SU-DHL-6 (cell line): ENCODE measurements around the gene CCDC7.
"Not testable (repeated sequence)": the region's sequence is repeated elsewhere in the genome, so short reads cannot be mapped to it uniquely, and the experiment has no call there.

ENCODE experiments used
- H2AFZ ChIP-seq: fragments of 200-600 bp; sonication (generic); 2 replicates; pipeline ENCODE4 v1.6.1; 2014; ENCODE audit warnings: low read depth, mild to moderate bottlenecking, moderate library complexity, mixed read lengths, antibody characterized with exemption, low read length; ENCODE audit not compliant: severe bottlenecking
- H3F3A ChIP-seq: fragments of 200-600 bp; shearing (Covaris generic); 2 replicates; pipeline ENCODE4 v1.6.0; 2016; ENCODE audit warnings: antibody characterized with exemption, mild to moderate bottlenecking; ENCODE audit not compliant: insufficient read depth
- H3K27ac ChIP-seq: fragments of 200-600 bp; sonication (generic); 2 replicates; pipeline ENCODE4 v1.5.1; 2016; ENCODE audit warnings: low read depth, mild to moderate bottlenecking, low read length, moderate library complexity, mixed read lengths
- H3K27me3 ChIP-seq: fragments of 200-600 bp; sonication (generic), shearing (Covaris generic); 2 replicates; pipeline ENCODE4 v1.6.0; 2014; ENCODE audit warnings: mild to moderate bottlenecking, low read length
- H3K36me3 ChIP-seq: fragments of 200-600 bp; sonication (generic); 2 replicates; pipeline ENCODE4 v1.6.1; 2014; ENCODE audit warnings: mild to moderate bottlenecking, low read length, mixed read lengths
- H3K4me2 ChIP-seq: fragments of 300-600, 200-600 bp; shearing (Covaris generic), sonication (generic); 2 replicates; pipeline ENCODE4 v1.6.0; 2014; ENCODE audit warnings: low read length, low read depth, mild to moderate bottlenecking; ENCODE audit not compliant: poor library complexity, severe bottlenecking
- H3K4me3 ChIP-seq: fragments of 200-600 bp; sonication (generic); 2 replicates; pipeline ENCODE4 v1.5.1; 2014; ENCODE audit warnings: antibody characterized with exemption, low read length, mild to moderate bottlenecking, mixed read lengths; ENCODE audit not compliant: insufficient read depth, poor library complexity, severe bottlenecking
- H3K79me2 ChIP-seq: fragments of 200-600 bp; sonication (generic); 2 replicates; pipeline ENCODE4 v1.6.1; 2014; ENCODE audit warnings: mild to moderate bottlenecking, low read length, moderate library complexity; ENCODE audit not compliant: insufficient read depth
- H3K9ac ChIP-seq: fragments of 200-600 bp; sonication (generic); 2 replicates; pipeline ENCODE4 v1.7.0; 2014; ENCODE audit warnings: mild to moderate bottlenecking, low read length
- H3K9me2 ChIP-seq: fragments of 200-600 bp; sonication (generic); replicated peaks from 2 replicates; pipeline ENCODE4 v1.6.1; 2014; ENCODE audit warnings: low read length; ENCODE audit not compliant: insufficient read depth
- H3K9me3 ChIP-seq: fragments of 200-600 bp; sonication (generic); 2 replicates; pipeline ENCODE4 v1.6.1; 2014; ENCODE audit warnings: low read length, mixed read lengths; ENCODE audit not compliant: insufficient read depth
- H4K20me1 ChIP-seq: fragments of 200-600 bp; sonication (generic); 2 replicates; pipeline ENCODE4 v1.6.1; 2014; ENCODE audit warnings: low read depth, mild to moderate bottlenecking, antibody characterized with exemption, low read length, moderate library complexity, mixed read lengths
- CTCF ChIP-seq: fragments of 200-600 bp; sonication (generic); IDR thresholded peaks from one replicate; pipeline ENCODE4 v1.5.1; 2017; ENCODE audit warnings: antibody characterized with exemption, mild to moderate bottlenecking, low read length, moderate library complexity; ENCODE audit not compliant: insufficient read depth, poor library complexity, severe bottlenecking
- EZH2phosphoT487 ChIP-seq: fragments of 200-600 bp; sonication (generic), shearing (Covaris generic); conservative IDR thresholded peaks from 2 replicates; pipeline ENCODE4 v1.6.1; 2018; ENCODE audit warnings: mild to moderate bottlenecking, antibody characterized with exemption, low read length, moderate library complexity, mixed read lengths

The CCDC7 gene

GRCh38 chr10:32556783-32557395 lies 110.9 kb downstream of the CCDC7 start:
- no peaks in the 10 kb centered on the region for H3K79me2 ChIP-seq
- H3K9ac ChIP-seq, result no peak overlapping the region
- H3K27ac ChIP-seq, result no peak overlapping the region
- TF ChIP-seq EZH2phosphoT487 (no peak), CTCF (no peak)
- H3K4me3 ChIP-seq, result no peak overlapping the region
- H3K4me2 ChIP-seq, result no peak overlapping the region
- H3K9me3 ChIP-seq, result no peaks in the 10 kb centered on the region
- no peaks in the 10 kb centered on the region for H3K9me2 ChIP-seq
- no peaks in the 10 kb centered on the region for H3K27me3 ChIP-seq
- no peaks in the 10 kb centered on the region for H3K36me3 ChIP-seq
- no peaks in the 10 kb centered on the region for H3F3A ChIP-seq
- no peak overlapping the region for H2AFZ ChIP-seq
- H4K20me1 ChIP-seq, result no peaks in the 10 kb centered on the region

GRCh38 chr10:32562695-32563094 lies 116.8 kb downstream of the CCDC7 start:
- H3F3A ChIP-seq, H3K9me3 ChIP-seq, H3K27ac ChIP-seq, H4K20me1 ChIP-seq, H3K79me2 ChIP-seq, H3K4me2 ChIP-seq, H3K4me3 ChIP-seq, H2AFZ ChIP-seq, H3K27me3 ChIP-seq, H3K9me2 ChIP-seq, H3K36me3 ChIP-seq, H3K9ac ChIP-seq: not testable (repeated sequence)

- no peaks in the 10 kb centered on the region for H3K9me3 ChIP-seq
- H3K36me3 ChIP-seq, result no peaks in the 10 kb centered on the region
- H3K9ac ChIP-seq, result no peak overlapping the region
- no peak overlapping the region for H3K4me2 ChIP-seq
- no peaks in the 10 kb centered on the region for H4K20me1 ChIP-seq
- H2AFZ ChIP-seq, result no peak overlapping the region
- no peak overlapping the region for H3K4me3 ChIP-seq
- no peaks in the 10 kb centered on the region for H3K27me3 ChIP-seq
- TF ChIP-seq CTCF, result no peak
- no peak for TF ChIP-seq EZH2phosphoT487
- H3K79me2 ChIP-seq, result no peaks in the 10 kb centered on the region
- no peak overlapping the region for H3K27ac ChIP-seq
- no peaks in the 10 kb centered on the region for H3F3A ChIP-seq
- H3K9me2 ChIP-seq, result no peaks in the 10 kb centered on the region
Measured at GRCh38 chr10:32577448-32577847, 131.5 kb downstream of the CCDC7 start.

GRCh38 chr10:32582946-32583345 lies 137.0 kb downstream of the CCDC7 start:
- Histone ChIP-seq H3K27ac (no peak overlapping the region), H3K27me3 (no peaks in the 10 kb centered on the region), H3K79me2 (no peaks in the 10 kb centered on the region), H3F3A (no peaks in the 10 kb centered on the region), H3K9me2 (no peaks in the 10 kb centered on the region), H3K4me2 (no peak overlapping the region), H3K9ac (no peak overlapping the region), H3K9me3 (no peaks in the 10 kb centered on the region), H3K36me3 (no peaks in the 10 kb centered on the region), H2AFZ (no peak overlapping the region), H4K20me1 (no peaks in the 10 kb centered on the region), H3K4me3 (no peak overlapping the region)
- no peak for TF ChIP-seq CTCF
- TF ChIP-seq EZH2phosphoT487, result no peak

- H3K9me3 ChIP-seq, result not testable (repeated sequence)
Measured at GRCh38 chr10:32598022-32598421, 152.1 kb downstream of the CCDC7 start.

More at GRCh38 chr10:32598022-32598421, 152.1 kb downstream of the CCDC7 start:
- not testable (repeated sequence) for H3K4me3 ChIP-seq, H3K9ac ChIP-seq, H3F3A ChIP-seq, H4K20me1 ChIP-seq, H2AFZ ChIP-seq, H3K27ac ChIP-seq, H3K36me3 ChIP-seq, H3K79me2 ChIP-seq, H3K9me2 ChIP-seq, H3K4me2 ChIP-seq, H3K27me3 ChIP-seq
